Gastroesophageal sphincter (tissue), 3 donors: ENCODE measurements around the gene CTIF.

Experiments used
- CTCF ChIP-seq, 4 experiments: fragments of 200-600 bp in 2 of 4; fragments of 450-650 bp in 2 of 4; sonication (generic) in 1 of 4; IDR thresholded peaks; one replicate each; pipeline ENCODE4 v1.5.1; 2017 to 2019; ENCODE audit warnings: antibody characterized with exemption in 4 of 4, mild to moderate bottlenecking in 2 of 4, moderate library complexity in 2 of 4
- POLR2AphosphoS5 ChIP-seq: sonication (generic); formaldehyde crosslinking; IDR thresholded peaks from one replicate; pipeline ENCODE4 v1.6.1; 2017; ENCODE audit warnings: antibody characterized with exemption

GRCh38 chr18:48742304-48742703 is 203.5 kb downstream of the CTIF start:
- no peak for TF ChIP-seq CTCF (IDR thresholded peaks at IDR 0.05)
- TF ChIP-seq POLR2AphosphoS5: no peak
